ENCODE data around the gene ZNF827. TPM values are rescaled to one million over a fixed set of nuclear protein-coding genes. Genes with fewer than 3 reads are reported as not detected.

Gene ZNF827
- total and polyA plus RNA-seq, 2 of the 13 experiments (the other 11 are each of a cell fraction or from before 2014, with no cell fraction given), result 2.8 TPM

DNA sequence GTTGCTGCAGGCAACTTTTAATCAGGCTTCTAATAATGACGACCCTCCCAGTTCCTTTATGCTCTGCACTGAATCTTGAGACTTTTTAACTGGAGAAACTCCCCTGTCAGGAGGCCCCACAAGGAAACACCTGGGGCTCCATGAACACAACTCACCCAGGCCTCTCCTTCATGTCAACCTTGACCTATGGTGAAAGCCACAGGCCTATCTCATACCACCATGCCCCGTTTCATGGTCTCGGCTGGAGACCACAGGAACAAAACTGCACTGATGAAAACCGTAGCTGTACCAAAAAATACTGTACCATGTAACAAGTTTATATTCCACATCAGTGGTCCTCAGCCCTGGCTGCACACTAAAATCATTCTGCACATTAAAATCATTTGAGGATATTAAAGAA lies 57.0 kb downstream of the ZNF827 start:
- no peak overlapping the region for H2AFZ ChIP-seq (ENCODE audit: low read length)
- ChIA-PET CTCF (ENCODE audit: low intra/inter-chr PET ratio, low total read pairs) (no interaction called here), POLR2A (no interaction called here)
- BruUV-seq (replicated peaks), result no TSS peak
- H3K4me1 ChIP-seq (ENCODE audit: insufficient read depth, low read length), result no peaks in the 10 kb centered on the region
- no peaks in the 10 kb centered on the region for H3K79me2 ChIP-seq (ENCODE audit: insufficient read depth, low read length)
- ATAC-seq (no peak), DNase-seq (ENCODE audit: low spot score) (no peak), FAIRE-seq (no peak)
- intact Hi-C loops (cut with micrococcal nuclease; ENCODE audit: unreplicated experiment) (no loop called here), in situ Hi-C loops (cut with HindIII; ENCODE audit: extremely low pct_ligation_motif_present, low pct_unique_long_range_greater_than_20kb) (no loop called here)
- no peak overlapping the region for H3K9ac ChIP-seq (ENCODE audit: insufficient read depth, low read depth, low read length)
- peaks cover 8 to 18% of the 10 kb centered on the region in 2 experiments for H3K36me3 ChIP-seq (replicated peaks in 1 of 2; ENCODE audit: control insufficient read depth in 1 of 2, insufficient read depth in 2 of 2, low read length in 2 of 2)
- TF ChIP-seq, protein P1, sequence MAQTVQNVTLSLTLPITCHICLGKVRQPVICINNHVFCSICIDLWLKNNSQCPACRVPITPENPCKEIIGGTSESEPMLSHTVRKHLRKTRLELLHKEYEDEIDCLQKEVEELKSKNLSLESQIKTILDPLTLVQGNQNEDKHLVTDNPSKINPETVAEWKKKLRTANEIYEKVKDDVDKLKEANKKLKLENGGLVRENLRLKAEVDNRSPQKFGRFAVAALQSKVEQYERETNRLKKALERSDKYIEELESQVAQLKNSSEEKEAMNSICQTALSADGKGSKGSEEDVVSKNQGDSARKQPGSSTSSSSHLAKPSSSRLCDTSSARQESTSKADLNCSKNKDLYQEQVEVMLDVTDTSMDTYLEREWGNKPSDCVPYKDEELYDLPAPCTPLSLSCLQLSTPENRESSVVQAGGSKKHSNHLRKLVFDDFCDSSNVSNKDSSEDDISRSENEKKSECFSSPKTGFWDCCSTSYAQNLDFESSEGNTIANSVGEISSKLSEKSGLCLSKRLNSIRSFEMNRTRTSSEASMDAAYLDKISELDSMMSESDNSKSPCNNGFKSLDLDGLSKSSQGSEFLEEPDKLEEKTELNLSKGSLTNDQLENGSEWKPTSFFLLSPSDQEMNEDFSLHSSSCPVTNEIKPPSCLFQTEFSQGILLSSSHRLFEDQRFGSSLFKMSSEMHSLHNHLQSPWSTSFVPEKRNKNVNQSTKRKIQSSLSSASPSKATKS (CRISPR knock-in tag; IDR thresholded peaks at IDR 0.05), result no peak
- TF ChIP-seq ZNF709 (CRISPR knock-in tag; IDR thresholded peaks at IDR 0.05) (no peak), YY1 (IDR thresholded peaks at IDR 0.05; ENCODE audit: insufficient read depth, insufficient replicate concordance, low read depth, low read length) (no peak), NKX3-1 (CRISPR knock-in tag; IDR thresholded peaks at IDR 0.05) (no peak), RBM22 (optimal IDR thresholded peaks at IDR 0.05; ENCODE audit: low read length) (no peak), GATA4 (IDR thresholded peaks at IDR 0.05; ENCODE audit: borderline replicate concordance, low read depth) (no peak), BCL6 (CRISPR knock-in tag; IDR thresholded peaks at IDR 0.05) (no peak), GTF2F1 (IDR thresholded peaks at IDR 0.05; ENCODE audit: low read length) (no peak), ZNF720 (CRISPR knock-in tag; IDR thresholded peaks at IDR 0.05) (no peak), REL (CRISPR knock-in tag; conservative IDR thresholded peaks at IDR 0.05) (no peak), TRIM24 (CRISPR knock-in tag; IDR thresholded peaks at IDR 0.05) (no peak), REPIN1 (CRISPR knock-in tag; IDR thresholded peaks at IDR 0.05; ENCODE audit: borderline replicate concordance, low read depth) (no peak)
- H3K27me3 ChIP-seq (ENCODE audit: control insufficient read depth in 1 of 2, insufficient read depth in 2 of 2, low read length in 2 of 2), result no peaks in the 10 kb centered on the region
- no peaks in the 10 kb centered on the region for H3K9me3 ChIP-seq (ENCODE audit: low read length)
- H3K4me3 ChIP-seq (replicated peaks in 1 of 3; ENCODE audit: insufficient read depth in 1 of 3, low read depth in 2 of 3, low read length in 3 of 3), result no peak overlapping the region
- H3K27ac ChIP-seq (ENCODE audit: extremely low read length, insufficient read depth, low read length), result no peak overlapping the region
- no peak overlapping the region for H3K4me2 ChIP-seq (ENCODE audit: low read depth, low read length)
- WGBS (ENCODE audit: low lambda C conversion rate), result 99% methylated on average over 4 of the region's 4 CpGs
- H4K20me1 ChIP-seq (ENCODE audit: insufficient read depth, low read length), result no peaks in the 10 kb centered on the region

Data from HepG2 (cell line).